GM19467 (cell line): ENCODE results near the gene CYP2W1.
A peak's percentile ranks its signal among the peaks of the same experiment; 100 is the strongest.

Source experiments
- ATAC-seq: cut with Tn5 transposase; IDR thresholded peaks from one replicate; pipeline ENCODE4 v1.9.1; 2021; ENCODE audit warnings: mild to moderate bottlenecking, moderate library complexity; ENCODE audit not compliant: unreplicated experiment

CYP2W1 gene

DNA sequence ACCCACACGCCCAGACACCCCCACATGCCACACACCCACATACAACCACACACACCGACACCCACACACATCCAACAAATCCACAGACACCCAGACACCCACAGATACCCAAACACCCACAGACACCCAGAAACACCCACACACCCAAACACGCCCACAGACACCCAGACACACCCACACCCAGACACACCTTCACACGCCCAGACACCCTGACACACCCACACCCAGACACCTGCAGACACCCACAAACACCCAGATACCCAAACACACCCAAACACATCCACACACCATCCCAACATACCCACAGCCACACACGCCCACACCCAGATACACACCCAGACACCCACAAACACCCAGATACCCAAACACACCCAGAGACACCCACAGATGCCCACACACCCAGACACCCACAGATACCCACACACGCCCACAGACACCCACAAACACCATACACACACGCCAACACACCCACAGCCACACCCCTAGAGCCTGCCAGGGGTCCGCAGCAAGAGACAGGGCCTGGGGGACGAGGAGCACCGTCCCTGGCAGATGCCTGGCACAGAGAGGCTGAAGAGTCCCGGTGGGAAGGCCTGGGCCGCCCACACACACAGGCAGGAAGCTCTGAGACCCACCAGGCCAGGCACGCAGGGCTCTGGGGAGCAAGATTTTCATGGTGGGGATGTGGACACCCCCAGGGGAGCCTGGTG is 28.5 kb downstream of the CYP2W1 start:
- ATAC-seq: no peak

DNA sequence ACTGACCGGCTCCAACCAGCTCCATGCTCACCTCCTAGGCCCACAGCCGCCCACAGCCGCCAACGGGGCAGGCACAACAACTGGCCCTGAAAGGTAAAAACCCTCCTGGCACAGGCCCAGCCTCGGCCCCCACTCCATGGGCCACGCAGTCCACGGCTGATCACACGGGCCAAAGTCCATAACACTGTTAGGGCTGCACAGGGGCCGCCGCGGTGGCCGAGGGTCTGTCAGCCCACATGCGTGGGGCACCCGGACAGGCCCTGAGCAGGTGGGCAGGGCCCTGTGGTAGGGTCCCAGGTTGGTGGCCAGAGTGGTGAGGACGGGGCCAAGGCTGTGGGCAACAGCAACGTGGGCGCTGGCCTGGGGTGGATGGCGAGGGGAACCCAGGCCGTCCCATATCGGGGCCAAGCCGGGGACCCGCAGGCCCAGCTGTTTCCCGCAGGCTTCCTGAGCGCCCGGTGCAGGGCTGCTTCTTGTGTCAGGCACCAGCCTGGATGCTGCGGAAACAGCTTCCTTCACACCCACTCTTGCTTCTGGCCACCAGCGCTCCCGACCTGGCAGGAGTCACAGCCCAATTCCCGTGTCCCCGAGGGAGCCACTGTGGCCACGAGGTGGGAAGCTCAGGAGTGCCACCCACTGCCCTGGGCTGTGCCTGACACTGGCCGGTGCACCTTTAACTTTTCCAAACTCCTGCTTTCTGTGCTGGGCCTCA is 29.2 kb downstream of the CYP2W1 start:
- ATAC-seq: no peak

DNA sequence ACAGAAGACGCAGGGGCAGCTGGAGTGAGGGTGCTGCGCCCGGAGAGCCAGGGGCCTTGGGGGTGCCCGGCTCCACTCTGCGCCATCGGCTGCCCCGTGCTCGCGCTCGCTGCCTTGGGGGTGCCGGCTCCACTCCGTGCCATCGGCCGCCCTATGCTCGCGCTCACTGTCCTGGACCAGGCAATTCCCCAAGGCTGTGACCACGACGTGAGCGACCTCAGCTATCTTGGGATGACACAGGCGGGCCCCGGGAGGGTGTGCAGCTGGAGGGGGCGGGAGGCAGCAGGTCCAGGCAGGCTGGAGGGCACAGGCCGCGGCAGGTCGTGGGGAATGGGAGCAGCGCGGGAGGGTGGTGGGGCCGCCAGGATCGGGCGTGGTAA is 29.7 kb downstream of the CYP2W1 start:
- ATAC-seq: no peak

DNA sequence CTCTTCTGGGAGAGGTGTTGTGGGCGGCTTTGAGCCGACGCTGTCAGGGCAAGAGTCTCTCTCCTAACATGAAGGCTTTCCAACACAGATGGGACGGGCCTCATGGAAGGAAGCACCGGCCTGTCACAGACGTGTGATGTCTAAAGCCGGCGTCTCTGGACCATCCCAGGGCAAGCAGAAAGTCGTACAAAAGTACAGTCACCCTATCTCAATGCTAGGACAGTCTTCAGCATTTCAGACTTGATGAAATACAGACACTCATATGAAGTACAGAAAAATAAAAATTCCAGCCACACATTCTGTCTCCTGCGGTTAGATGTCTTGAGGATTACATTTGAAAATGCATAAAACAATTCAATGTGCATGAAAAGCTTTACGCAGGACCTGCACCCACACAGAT is 30.6 kb downstream of the CYP2W1 start:
- ATAC-seq: no peak

DNA sequence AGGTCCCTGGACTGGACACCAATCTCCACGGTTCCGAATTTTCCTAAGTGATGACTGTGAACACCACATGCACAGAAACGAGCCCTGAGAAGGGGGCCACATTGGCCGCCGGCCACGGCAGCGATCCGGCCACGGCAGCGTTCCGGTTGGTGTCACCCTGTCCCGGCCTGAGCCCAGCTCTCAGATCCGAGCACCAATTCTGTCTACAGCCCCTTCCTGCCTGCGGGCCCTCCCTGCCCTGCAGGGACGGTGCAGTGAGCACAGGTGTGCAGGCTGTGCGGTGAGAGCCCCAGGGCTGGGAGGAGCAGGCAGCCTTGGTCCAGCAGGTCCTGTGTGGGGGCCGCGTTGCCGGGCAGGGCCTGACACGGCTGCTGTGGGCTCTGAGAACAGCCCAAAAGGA is 31.7 kb downstream of the CYP2W1 start:
- no peak for ATAC-seq

DNA sequence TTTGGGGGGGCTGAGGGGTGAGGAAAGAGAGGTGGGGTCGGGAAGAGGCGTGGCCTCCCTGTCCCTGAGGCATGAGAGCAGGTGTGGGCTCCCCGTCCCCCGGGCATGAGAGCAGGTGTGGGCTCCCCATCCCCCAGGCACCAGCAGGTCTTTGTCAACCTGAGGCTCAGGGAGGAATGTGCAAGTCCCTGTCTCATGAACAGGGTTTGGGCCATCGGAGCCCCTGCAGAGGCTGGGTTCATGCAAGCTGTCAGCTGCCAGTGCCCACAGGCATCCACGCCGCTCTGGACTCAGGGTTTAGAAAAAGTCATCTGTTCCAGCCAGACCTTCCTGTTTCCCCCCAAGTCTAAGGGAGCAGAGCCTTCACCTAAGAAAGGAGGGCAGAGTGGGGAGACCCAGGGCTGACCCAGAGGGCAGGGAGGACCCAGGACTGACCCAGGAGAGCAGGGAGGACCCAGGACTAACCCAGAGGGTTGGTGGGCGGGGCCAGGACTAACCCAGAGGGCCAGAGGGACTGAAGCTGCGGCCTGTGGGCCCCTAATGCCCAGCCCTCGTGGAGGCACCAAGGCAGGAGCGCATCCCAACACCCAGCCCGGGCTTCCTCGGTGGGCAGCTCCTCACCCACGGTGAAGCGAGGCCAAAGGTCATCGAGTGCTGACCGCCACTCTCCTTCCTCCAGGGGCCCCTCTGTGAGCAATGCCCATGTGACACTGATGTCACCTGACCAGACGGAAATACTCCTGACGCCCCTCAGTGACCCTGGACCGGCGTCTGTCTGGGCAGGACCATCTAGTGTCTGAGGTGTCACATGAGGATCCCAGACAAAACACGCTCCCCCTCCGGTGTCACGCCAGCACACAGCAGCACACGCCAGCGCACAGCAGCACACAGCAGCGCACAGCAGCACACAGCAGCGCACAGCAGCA is 32.5 kb downstream of the CYP2W1 start:
- no peak for ATAC-seq

DNA sequence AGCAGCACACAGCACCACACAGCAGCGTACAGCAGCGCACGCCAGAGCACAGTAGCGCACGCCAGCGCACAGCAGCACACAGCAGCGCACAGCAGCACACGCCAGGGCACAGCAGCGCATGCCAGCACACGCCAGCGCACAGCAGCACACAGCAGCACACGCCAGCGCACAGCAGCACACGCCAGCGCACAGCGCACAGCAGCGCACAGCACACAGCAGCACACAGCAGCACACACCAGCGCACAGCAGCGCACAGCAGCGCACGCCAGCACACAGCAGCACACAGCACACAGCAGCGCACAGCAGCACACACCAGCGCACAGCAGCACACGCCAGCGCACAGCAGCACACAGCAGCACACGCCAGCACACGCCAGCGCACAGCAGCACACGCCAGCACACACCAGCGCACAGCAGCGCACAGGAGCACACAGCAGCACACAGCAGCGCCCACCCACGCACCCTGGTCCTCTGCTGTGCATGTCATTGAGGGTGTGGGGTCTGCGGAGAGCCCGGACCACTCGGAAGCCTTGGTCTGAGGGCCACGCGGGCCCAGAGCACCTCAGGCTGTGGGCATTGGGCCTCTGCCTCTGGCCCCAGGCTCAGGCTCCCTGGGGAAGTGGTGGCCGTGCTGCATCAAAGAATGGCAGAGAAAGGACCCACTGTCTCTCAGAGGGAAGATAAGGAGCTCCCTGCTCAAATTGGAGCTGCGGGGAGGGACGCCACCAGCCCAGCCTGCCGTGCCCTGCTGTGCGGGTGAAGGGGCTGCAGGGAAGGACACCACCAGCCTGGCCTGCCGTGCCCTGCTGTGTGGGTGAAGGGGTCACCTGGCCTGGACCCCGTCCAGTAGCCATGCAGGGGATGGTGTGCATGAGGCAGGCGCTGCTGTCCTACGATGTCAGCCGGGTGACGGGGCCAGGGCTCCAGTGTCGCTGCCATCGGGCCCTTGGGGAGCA is 33.9 kb downstream of the CYP2W1 start:
- no peak for ATAC-seq

DNA sequence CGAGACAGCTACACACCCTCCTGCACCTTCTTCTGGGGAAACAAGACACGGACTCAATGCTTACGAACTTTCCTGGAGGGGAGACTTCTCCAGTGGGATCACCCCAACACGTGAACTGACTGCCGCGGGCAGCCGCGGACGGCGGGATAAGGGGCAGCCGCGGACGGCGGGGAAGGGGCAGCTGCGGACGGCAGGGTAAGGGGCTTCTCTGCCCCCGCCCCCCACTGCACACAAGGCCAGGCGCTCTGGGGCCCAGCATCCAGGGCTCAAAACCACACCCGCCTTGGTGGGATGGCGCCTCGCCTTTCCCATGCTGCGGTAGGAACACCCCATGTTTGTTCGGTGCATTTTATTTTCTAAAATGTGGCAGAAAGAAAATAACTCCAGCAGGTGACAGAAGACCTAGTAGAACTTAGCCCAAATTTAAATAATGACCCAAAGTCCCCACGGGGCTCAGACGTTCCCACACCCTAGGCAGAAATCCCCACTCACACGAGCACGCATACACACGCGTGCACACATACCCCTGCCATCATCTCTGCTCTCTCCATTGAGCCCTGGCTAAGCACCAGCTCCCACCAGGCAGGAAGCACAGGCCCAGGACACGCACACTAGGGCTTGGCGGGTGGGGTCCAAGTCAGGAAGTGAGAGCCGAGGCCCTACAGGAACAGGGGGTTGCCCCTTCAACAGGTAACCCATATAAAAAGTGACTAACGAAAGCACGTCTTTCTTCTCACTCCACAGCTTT is 34.8 kb downstream of the CYP2W1 start:
- ATAC-seq: no peak

DNA sequence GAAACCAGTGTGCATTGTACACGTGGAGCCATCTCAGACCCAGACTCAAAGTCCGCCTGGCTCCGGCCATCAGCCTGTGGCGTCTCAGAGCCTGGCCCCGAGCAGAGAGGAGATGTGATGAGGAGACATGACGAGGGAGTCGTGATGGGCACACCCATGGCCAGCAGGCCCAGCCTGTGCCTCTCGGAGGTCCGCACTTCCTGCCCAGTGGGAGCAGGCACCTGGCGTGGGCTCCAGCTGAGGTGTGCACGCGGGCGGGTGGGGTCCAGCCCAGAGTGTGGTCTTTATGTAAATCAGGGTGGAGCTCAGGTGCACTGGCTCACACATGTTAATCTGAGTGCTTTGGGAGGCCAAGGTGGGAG is 35.3 kb downstream of the CYP2W1 start:
- ATAC-seq: no peak

DNA sequence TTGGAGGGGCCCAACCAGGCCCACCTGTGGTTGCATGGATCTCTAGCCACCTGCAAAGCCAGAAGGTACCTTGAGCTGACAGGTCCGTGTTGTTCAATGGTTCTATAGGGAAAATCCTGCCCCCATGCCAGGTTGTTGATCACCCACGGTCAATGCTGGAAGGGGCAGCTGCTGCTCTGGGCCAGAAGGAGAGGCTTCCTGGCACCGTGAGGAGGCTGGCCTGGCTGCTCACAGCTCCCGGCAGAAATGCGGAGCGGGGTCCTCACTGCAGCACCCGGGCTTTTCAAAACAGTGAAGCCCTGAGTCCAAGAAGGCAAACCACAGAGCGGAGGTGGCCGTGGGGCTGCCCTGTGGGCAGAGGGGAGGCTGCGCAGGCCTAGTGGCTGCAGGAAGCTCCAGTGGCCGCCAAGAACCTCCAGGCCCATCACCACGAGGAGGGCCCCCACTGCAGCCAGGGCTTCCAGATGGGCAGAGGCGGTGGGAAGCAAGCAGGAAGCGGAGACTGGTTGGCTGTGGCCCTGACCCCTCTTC is 36.3 kb downstream of the CYP2W1 start:
- no peak for ATAC-seq

DNA sequence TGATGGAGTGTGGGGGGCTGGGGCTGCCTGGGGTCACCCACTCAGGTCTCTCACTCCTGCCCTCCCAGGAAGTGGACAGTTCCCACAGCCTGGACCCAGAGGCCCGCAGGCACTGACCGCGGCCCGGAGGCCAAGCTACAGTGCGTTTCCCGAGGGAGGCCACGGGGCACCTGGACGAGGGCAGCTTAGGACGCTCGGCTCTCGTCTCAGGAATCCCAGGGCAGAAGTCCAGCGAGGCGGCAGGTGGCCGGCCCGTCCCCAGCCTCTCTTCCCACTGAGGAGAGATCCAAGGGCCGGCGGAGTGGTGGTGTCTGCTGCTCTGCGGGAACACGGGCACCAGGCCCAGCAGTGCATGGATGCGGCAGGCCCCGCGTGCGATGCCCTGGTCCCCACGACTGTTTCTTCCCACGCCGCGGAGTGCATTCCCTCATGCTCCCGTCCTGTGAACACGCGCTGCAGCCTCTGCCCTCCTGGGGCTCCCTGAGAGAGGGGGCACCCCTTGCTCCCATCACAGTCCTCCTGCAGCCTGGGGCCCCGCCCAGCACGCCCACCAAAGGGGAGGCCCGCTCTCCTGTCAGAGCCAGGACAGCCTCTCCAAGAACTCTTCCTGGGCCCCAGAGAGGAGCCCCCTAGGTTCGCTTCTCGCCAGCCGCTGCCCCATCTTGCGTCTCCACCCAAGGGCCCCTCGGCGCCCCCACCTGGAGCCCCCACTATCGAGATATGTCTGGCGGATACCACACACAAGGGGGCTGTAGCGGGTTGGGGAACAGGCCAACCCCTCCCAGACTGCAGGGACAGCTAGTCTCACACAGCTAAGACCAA is 37.0 kb downstream of the CYP2W1 start:
- ATAC-seq: no peak

DNA sequence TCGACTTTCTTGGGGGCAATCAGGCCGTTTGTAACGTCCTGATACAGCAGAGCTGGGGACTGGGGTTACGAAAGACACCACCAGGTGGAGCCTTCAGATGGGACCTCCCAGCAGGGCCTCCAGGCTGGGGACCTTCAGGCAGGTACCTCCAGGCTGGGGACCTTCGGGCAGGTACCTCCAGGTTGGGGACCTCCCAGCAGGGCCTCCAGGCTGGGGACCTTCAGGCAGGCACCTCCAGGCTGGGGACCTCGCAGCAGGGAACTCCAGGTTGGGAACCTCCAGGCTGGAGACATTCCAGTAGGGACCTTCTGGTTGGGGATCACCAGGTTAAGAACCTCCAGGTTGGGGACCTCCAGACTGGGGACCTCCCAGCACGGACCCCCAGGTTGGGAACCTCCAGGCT is 37.9 kb downstream of the CYP2W1 start:
- no peak for ATAC-seq

DNA sequence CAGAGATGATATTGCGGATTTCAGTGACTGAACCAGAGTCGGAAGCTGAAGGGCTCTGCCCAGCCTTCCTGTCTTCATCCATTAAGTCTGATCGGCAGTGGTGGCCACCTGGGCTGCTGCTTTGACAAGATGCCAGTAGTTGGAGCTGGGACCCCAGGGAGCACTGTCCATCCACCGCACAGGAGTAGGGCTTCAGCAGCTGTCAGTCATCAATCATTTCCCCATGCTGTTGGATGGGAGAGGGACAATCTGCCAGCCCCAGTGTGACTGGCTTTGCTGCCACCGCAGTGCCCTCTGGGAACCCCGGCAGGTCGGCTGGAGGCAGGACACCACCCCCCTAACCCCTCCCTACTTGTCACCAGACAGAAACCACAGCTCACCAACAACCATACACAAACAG is 38.4 kb downstream of the CYP2W1 start:
- ATAC-seq: no peak

DNA sequence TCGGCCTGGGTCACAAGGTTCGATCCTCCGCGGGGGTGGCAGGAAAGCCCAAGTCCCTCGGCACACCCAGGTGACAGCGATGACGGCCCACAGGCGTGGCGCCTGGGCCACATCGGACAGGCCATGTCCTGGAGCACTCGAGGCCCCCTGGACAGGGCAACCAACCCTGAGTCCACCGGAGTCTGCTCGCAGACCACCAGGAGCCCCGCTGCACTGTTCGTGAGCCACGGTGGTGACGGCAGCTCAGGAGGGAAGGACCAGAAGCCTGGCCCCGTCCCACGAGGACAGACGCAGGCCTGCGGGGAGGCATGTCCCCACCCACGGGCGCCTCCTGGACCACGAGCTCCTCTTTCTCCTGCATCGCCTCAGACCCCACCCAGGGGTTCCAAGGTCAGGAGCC is 39.0 kb downstream of the CYP2W1 start:
- no peak for ATAC-seq

DNA sequence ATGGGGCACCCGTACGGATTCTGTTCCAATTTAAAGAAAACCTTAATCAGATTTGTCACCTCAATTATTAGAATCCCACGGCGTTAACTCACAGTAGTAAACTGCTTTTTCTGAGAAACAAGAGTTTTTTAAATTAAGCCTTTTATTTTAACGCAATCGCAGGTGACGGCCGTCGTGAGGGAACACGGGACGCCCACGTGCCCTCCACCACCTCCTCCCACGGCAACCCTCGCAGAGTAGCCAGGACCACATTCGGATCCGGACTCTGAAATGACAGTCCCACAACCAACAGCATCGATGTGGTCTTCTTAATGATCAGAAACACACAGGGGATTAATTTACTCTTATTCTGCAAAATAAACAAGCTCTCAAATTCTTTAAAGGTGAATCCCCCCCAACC is 39.4 kb downstream of the CYP2W1 start:
- no peak for ATAC-seq

DNA sequence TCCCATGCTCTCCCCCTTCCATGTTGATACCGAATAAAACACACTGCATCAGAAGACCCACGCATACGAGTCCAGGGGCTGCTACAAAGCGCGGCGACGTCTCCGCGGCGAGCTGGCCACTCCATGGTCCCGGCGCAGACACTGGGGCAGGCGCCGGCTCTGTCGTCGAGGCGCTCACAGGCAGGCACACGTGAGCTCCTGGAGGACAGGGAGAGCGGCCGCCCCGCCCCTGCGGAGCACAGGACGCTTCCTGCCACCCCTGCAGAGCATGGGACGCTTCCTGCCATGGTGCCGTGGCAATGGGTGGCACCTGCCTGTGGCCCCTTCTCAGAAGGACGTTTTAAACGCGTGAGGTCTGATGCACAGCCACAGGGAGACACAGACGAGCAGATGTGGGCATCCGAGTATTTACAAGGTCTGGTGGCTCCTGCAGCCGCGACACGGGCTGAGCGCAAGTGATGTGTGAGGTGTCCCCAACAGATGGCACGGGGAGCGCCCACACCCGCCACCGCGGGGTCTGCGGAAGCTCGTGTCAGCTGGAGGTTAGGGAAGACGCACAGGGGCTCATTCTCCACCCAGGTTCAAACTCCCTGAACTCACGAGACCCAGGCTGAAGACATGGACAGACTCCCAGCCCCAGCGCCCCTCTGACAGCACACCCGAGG is 40.0 kb downstream of the CYP2W1 start:
- ATAC-seq: no peak

DNA sequence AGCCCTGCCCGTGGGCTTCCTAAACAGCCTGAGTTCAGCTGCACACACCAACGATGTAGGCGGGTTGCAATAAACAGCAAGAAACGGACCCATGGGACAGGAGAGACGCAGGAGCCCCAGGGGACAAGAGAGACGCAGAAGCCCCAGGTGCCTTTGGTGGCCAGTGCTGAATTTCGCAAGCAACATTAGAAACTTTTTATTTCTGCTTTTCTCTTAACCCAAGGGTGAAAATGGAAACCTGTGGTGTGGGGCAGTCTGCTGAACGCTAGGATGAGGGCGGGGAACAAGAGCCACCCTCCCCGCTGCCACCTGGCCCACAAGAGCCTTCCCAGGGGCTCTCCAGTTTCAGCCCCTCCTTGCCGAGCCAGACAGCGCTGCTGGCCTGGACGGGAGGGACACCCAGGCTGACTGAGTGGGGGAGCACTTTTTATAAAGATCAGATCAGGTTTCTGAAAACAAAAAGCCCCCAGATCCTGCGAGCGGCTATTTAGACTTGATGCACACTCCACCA is 41.4 kb downstream of the CYP2W1 start:
- ATAC-seq: peak; percentile 57
